Endothelial cell (in vitro differentiated cells): ENCODE measurements around the gene SNAI3. TPM values are rescaled to one million over a fixed set of nuclear protein-coding genes. Genes with fewer than 3 reads are reported as not detected.

Source experiments
- DNase-seq: peaks from one replicate; pipeline ENCODE4 v3.0.0; 2021; ENCODE audit warnings: low spot score
- H3K27ac Mint-ChIP-seq: one replicate; pipeline ENCODE4 v1.8.0; 2021; ENCODE audit warnings: mixed read lengths, inconsistent platforms; ENCODE audit not compliant: unreplicated experiment
- H3K27me3 Mint-ChIP-seq: one replicate; pipeline ENCODE4 v1.8.0; 2021; ENCODE audit warnings: mild to moderate bottlenecking, moderate library complexity, mixed read lengths, inconsistent platforms; ENCODE audit not compliant: unreplicated experiment
- H3K36me3 Mint-ChIP-seq: one replicate; pipeline ENCODE4 v1.8.0; 2021; ENCODE audit warnings: mild to moderate bottlenecking, low read depth, mixed read lengths, inconsistent platforms; ENCODE audit not compliant: unreplicated experiment
- H3K4me1 Mint-ChIP-seq: one replicate; pipeline ENCODE4 v1.8.0; 2021; ENCODE audit warnings: mild to moderate bottlenecking, mixed read lengths, inconsistent platforms; ENCODE audit not compliant: unreplicated experiment
- H3K4me3 Mint-ChIP-seq: one replicate; pipeline ENCODE4 v1.8.0; 2021; ENCODE audit warnings: mild to moderate bottlenecking, mixed read lengths, inconsistent platforms; ENCODE audit not compliant: unreplicated experiment
- H3K9me3 Mint-ChIP-seq: one replicate; pipeline ENCODE4 v1.8.0; 2021; ENCODE audit warnings: mixed read lengths, inconsistent platforms; ENCODE audit not compliant: unreplicated experiment
- long read RNA-seq: library from polyadenylated mRNA; unstranded; transcript quantifications from one replicate; pipeline ENCODE4 v2.0.0, GENCODE V29; 2020; ENCODE audit not compliant: unreplicated experiment
- total RNA-seq: library from RNA; stranded (reverse); fragmentation: NEBNext Ultra II Directional; extraction: Animal tissue kit (Norgen Biotek cat#: 25700); gene quantifications from one replicate; pipeline ENCODE4 v1.2.1, GENCODE V29; 2021; ENCODE audit not compliant: unreplicated experiment
- TF ChIP-seq, protein P1 (sequence below): fragments of 200-600 bp; sonication (generic); IDR thresholded peaks from one replicate; pipeline ENCODE4 v1.5.0; 2021; ENCODE audit warnings: antibody characterized with exemption; ENCODE audit not compliant: unreplicated experiment

SNAI3 gene
- total RNA-seq = 2.6 TPM
- long read RNA-seq, partial matches to known transcripts = 1 of 11 reads
- long read RNA-seq, other reads (novel, unspliced or antisense) = 7 of 11 reads

DNA sequence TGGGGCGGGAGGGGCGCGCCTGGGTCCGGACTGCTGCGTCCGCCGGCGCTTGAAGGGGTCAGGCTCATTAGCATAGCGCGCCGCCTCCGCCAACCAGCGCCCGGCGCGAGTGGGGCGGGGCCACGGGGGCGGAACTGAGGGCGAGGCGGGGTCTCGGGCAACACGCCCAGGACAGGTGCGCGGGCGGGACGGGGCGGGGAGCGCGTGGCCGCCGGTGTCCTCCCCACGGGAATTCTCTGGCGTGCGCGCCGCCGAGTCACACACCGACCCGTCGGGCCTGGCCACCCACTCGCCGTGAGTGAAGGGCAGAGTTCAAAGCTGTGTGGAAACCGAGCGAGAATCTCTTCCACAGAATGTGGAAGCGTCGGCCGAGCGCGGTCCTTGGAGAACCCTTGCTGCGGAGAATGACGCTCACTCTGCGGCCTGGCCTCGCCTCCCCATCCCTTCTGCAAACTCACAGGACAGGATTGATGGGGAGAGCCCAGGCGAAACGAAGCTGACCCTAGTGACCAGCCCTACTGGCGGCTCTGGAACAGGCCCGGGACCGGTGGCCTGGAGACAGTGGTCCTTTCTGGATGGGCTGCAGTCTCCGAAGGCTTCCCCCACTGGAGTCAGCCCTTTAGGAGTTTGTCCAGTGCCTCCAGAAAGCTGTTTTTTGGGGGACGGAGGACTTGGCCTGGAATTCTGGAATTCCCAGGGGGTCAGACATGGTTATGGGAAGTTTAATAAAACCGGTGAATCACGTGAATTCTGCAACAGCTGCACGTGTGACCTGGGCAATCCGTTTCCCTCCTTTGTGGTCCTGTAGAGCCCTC is at the start of gene SNAI3:
SNAI3 (minus strand) TSS at position 69 of the 815 bp plus-strand sequence. CDS start 101 bp downstream, outside the sequence.
- peaks cover 17% of the 10 kb centered on the region for H3K27me3 Mint-ChIP-seq
- H3K27ac Mint-ChIP-seq = no peak within 1 kb of the TSS
- TF ChIP-seq, protein P1, sequence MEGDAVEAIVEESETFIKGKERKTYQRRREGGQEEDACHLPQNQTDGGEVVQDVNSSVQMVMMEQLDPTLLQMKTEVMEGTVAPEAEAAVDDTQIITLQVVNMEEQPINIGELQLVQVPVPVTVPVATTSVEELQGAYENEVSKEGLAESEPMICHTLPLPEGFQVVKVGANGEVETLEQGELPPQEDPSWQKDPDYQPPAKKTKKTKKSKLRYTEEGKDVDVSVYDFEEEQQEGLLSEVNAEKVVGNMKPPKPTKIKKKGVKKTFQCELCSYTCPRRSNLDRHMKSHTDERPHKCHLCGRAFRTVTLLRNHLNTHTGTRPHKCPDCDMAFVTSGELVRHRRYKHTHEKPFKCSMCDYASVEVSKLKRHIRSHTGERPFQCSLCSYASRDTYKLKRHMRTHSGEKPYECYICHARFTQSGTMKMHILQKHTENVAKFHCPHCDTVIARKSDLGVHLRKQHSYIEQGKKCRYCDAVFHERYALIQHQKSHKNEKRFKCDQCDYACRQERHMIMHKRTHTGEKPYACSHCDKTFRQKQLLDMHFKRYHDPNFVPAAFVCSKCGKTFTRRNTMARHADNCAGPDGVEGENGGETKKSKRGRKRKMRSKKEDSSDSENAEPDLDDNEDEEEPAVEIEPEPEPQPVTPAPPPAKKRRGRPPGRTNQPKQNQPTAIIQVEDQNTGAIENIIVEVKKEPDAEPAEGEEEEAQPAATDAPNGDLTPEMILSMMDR = no peak
- H3K9me3 Mint-ChIP-seq = no peaks in the 10 kb centered on the region
- H3K4me3 Mint-ChIP-seq = no peak within 1 kb of the TSS
- peak; percentile 83 for DNase-seq
- no peaks in the 10 kb centered on the region for H3K36me3 Mint-ChIP-seq
- no peaks in the 10 kb centered on the region for H3K4me1 Mint-ChIP-seq

DNA sequence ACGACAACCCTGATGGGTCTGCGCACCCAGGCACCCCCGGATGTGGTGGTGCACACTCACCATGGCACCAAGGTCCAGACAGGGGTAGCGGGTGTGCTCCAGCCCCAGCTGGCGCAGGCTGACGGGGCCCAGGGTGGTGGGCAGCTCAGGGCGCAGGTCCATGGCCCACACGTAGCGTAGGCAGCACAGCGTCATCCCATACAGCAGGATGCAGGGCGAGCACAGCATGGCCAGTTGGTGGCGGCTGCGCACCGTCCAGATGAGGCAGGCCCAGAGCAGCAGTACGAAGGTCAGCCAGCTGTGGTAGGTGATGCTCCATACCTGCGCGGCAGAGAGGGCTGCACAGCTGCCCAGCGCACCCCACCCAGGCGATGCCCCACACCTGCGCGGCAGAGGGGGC is 49.8 kb upstream of the SNAI3 start:
- H3K4me1 Mint-ChIP-seq = no peaks in the 10 kb centered on the region
- H3K27me3 Mint-ChIP-seq = peaks cover 10% of the 10 kb centered on the region
- H3K36me3 Mint-ChIP-seq = peaks cover 3% of the 10 kb centered on the region
- TF ChIP-seq, protein P1 = no peak
- DNase-seq = no peak
- no peaks in the 10 kb centered on the region for H3K9me3 Mint-ChIP-seq
- H3K27ac Mint-ChIP-seq = no peak overlapping the region
- H3K4me3 Mint-ChIP-seq = no peak overlapping the region

DNA sequence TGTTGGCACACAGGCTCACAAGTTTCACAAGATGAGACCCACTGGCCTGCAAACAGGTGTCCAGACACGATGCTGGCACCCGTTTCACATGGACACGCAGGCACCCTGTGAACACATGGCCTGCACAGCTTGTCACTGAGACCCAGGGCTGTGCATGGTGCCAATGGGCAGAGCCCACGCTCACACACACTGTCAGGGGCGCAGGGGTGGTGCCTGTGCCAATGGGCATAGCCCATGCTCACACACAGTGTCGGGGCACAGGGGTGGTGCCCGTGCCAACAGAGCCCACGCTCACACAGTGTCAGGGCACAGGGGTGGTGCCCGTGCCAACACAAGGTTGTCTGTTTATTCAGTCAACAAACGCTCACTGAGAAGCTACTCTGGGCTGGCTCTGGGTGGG is 49.3 kb upstream of the SNAI3 start:
- H3K9me3 Mint-ChIP-seq = no peaks in the 10 kb centered on the region
- H3K27me3 Mint-ChIP-seq = peaks cover 11% of the 10 kb centered on the region
- no peaks in the 10 kb centered on the region for H3K4me1 Mint-ChIP-seq
- DNase-seq = no peak
- TF ChIP-seq, protein P1 = no peak
- peaks cover 5% of the 10 kb centered on the region for H3K36me3 Mint-ChIP-seq
- no peak overlapping the region for H3K27ac Mint-ChIP-seq
- no peak overlapping the region for H3K4me3 Mint-ChIP-seq

DNA sequence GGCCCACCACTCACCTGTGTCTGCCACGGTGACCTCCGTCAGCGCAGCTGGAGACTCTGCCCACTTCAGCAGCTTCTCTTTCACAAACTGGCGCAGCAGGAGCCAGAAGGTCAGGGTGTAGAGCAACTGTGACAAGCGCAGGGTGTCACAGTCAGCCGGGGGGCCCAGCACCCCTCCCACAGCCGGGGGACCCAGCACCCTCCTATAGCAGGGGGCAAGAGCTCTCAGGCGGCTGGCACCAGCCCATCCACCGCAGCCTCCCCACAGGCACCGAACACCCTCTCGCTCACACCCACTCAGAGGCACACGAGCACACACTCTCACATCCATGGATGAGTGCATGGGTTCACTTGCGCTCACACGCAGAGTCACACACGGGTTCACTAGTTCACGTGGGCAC is 48.8 kb upstream of the SNAI3 start:
- H3K9me3 Mint-ChIP-seq = no peaks in the 10 kb centered on the region
- H3K36me3 Mint-ChIP-seq = peaks cover 5% of the 10 kb centered on the region
- no peaks in the 10 kb centered on the region for H3K4me1 Mint-ChIP-seq
- TF ChIP-seq, protein P1 = no peak
- no peak overlapping the region for H3K27ac Mint-ChIP-seq
- no peak for DNase-seq
- peak overlapping the region; percentile 37 for H3K4me3 Mint-ChIP-seq
- peaks cover 11% of the 10 kb centered on the region for H3K27me3 Mint-ChIP-seq

DNA sequence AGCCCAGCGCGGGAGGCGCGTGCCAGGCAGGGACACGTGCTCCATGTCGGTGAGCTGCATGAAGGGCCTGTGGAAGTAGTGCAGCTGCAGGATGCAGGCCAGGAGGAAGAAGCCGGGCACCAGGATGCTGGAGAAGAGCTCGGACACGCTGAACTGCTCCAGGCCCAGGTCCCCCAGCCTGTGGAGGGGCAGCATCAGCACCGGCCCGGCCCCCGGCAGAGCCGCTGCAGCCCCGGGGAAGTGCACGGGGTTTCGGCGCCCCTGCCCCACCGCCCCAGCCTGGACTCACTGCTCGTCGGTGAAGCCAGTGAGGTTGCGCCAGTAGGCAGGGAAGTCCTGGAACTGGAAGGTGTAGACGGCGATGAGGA is 48.0 kb upstream of the SNAI3 start:
- DNase-seq = no peak
- Mint-ChIP-seq H3K9me3 (no peaks in the 10 kb centered on the region), H3K4me1 (no peaks in the 10 kb centered on the region), H3K27me3 (peaks cover 14% of the 10 kb centered on the region), H3K4me3 (no peak overlapping the region), H3K36me3 (peaks cover 10% of the 10 kb centered on the region), H3K27ac (no peak overlapping the region)
- TF ChIP-seq, protein P1 = no peak
